Pons (tissue), 1 donor: Measurements from ENCODE around the gene KDELR1.
"Not testable (repeated sequence)": the region's sequence is repeated elsewhere in the genome, so short reads cannot be mapped to it uniquely, and the experiment has no call there.

Source experiments
- DNase-seq: peaks from one replicate; pipeline ENCODE4 v3.0.0-alpha.2; 2016; ENCODE audit warnings: low spot score

The KDELR1 gene

GRCh38 chr19:48397263-48398101, 6.1 kb upstream of the KDELR1 start:
- no peak for DNase-seq

GRCh38 chr19:48396824-48397176, 5.4 kb upstream of the KDELR1 start:
- DNase-seq: no peak

DNA sequence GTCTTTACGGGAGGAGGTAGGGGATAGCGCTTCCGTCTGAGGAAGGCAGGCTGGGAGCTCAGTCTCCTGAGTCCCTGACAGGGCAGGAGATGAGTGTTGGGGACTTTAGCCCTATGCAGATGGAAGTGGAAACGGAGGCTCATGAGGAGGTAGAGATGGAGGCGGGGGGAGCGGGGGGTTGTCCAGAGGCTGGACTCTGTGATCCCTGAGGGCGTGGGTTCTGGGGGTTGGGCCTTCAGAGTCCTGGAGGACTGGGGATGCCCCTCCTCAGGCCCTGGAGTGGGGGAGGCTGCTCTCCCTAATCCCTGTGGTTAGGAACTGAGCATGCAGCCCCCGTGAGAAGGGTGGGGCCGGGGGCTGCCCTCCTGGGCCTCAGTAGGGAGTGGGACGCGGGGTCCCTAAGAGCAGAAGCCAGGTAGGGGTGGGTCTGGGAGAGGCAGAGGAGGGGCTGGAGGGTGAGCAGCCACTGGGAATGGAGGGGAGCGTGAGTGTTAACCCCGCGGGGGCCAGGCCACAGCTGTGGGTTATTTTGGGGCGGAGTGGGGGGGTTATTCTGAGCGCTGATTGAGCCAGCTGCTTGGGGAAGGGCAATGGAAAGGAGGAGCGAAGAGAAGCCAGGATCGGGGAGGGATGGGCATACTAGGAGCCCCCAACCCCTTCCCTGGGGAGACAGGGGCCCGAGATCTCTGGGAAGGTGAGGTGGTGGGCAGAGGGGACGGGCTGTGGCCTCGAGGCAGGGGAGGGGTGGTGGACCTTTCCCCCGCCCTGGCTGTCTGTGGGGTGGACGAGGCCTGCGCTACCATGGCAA, 4.9 kb upstream of the KDELR1 start:
- no peak for DNase-seq

DNA sequence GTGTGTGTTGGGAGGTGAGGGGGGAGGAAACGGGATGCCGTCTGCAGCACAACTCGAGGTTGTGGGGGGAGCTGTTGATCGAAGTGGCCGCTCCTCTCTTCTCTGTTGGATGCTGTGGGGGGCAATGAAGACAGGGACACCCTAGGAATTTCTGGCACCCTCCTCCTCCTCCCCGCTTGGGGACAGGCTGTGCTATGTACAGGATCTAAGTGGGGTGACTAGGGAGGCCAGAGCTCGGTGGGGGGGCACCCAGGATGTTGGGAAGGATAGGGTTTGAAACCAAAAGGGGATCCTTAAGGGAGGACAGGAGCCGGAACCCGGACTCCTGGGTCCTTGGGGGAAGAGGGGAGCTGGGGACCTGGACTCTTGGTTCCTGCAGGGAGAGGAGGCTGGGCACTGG, 4.1 kb upstream of the KDELR1 start:
- DNase-seq: no peak

DNA sequence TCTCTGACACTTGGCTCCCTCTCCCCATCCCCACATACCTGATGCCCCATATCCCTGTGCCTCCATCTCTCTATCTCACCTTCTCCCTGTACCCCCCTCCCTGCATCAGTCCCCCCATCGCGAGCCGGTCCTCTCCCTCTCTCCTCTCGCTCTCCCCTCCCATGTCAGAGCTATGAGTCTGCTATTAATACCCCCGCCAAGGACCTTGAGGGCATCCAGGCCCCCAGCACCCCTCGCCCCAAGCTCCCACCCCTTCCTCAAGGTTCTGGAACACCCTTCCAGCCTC, 3.8 kb upstream of the KDELR1 start:
- no peak for DNase-seq

- no peak for DNase-seq
Measured at GRCh38 chr19:48394331-48395169, 3.2 kb upstream of the KDELR1 start.

DNA sequence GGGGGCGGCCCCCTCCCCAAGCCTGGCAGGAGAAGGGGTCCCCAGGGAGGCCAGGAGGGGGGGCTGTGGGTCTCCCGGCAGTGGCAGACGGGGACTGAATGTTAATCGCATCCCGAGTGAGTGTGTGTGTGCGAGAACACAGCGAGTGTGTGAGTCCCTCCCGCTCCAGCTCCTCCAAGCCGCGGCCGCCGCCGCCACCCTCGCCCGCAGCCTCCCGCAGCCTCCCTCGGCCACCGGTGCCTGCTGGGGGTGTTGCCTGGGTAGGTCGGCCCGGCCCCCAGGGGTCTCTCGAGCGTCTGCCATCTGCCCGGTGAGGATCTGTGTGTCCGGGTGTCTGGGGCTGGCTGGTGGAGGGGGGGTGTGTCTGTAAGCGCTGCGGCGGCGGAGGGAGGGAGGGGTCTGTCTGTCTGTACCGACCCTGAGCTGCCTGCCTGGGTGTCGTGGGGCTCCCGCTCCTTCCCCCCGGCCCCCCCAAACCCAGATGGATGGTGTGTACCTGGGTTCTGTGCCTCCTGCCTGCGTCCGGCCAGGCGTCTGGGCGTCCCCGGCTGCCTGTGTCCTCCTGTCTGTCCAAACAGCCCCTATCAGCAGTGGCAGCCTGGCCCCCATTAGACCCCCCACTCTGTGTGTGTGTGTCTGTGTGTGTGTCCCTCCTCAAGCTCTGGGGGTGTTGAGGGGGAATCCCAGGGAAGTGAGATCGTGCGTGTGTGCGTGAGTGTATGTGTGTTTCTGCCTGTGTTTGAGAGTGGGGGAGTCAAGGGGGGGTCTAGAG, 2.4 kb upstream of the KDELR1 start, which contains the start of gene GRIN2D:
GRIN2D (plus strand) TSS at position 110 of the 772 bp plus-strand sequence. CDS start 4,725 bp downstream, outside the sequence.
- no peak for DNase-seq

DNA sequence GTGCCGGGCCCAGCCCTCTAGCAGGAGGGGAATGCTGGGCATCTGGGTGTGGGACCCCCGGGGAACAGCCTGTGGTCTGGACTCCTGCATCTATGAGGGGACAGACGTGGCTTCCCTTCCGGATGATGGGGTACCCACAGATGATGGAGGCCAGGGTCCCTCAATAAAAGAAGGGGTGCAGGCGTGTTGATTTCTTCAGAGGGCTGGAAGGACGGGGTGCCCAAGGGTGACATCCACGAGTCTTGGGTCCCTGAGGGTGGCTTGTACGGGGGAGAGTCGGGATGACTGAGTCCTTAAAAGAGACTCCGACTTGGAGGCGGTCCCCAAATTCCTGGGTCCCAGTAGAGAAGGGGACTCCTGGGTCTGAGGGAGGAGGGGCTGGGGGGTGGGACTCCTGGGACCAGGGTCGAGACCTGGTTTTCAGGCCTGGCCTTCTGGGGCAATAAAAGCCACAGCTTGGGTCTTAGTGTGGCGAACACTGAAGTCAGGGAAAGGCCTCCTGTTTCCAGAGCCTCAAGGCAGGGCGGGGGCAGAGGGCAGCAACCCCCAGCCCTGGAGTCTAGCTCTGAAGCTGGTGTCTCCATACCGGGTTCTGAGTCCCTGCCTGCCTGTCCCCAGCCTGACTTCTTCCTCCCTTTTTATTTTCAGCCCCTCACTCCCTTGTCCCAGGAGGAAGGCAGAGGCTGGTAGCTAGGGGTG, 1.7 kb upstream of the KDELR1 start:
- no peak for DNase-seq

DNA sequence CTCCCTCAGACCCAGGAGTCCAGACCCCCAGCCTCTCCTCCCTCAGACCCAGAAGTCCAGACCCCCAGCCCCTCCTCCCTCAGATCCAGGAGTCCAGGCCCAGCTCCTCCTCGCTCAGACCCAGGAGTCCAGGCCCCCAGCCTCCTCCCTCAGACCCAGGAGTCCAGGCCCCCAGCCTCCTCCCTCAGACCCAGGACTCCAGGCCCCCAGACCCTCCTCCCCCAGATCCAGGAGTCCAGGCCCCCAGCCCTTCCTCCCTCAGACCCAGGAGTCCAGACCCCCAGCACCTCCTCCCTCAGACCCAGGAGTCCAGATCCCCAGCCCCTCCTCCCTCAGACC, 624 bp upstream of the KDELR1 start:
- DNase-seq: not testable (repeated sequence)

DNA sequence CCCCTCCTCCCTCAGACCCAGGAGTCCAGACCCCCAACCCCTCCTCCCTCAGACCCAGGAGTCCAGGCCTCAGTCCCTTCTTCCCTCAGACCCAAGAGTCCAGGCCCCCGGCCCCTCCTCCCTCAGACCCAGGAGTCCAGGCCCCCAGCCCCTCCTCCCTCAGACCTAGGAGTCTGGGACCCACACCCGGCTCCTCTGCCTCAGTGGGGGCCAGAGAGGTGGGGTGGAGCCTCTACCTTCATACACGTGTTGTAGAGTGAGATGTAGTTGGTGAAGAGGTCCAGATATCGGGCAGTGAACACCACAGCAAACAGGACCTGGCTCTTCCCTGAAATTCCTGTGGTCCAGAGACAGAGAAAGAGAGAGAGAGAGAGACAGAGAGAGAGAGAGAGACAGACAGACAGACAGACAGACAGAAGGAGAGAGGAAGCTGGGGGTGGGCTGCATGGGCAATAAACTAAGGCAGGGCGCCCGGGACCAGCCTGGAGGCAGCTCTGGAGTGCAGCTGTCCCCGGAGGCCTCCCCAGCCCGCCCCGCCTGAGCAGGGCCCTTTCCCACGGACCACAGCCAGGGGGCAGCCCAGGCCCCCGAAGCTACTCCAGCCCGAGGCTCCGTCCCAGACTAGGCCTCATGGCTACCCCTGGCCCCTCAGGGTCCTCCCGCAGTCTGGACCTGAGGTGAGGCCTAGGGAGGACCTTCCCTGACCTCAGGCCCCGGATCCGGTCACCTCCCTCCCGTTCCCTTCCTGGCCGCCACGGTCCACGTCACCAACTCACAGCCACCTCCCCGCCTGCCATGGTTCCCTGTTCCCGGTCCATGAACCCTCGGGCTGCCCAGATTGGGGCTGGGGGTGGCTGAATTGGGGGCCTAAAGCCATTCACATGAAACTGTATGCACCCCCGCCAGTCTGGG, 907 bp downstream of the KDELR1 start:
- DNase-seq: peak; percentile 32

DNA sequence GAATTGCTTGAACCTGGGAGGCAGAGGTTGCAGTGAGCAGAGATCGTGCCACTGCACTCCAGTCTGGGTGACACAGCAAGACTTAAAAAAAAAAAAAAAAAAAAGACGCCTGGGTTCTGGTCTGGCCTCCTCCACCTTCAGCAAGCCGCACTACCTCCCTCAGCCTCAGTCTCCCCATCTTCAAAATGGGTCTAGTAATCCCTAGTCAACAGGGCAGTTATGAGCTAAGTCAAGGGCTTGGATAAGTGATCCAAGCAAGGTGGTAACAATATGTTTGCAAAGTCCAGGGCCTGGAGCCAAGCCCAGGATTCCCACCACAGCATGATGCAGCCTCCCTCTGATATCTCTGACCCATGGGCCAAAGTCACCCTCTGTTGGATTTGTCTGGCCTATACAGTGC, 4.4 kb downstream of the KDELR1 start:
- DNase-seq: no peak

GRCh38 chr19:48385461-48386087, 5.8 kb downstream of the KDELR1 start:
- DNase-seq: no peak

DNA sequence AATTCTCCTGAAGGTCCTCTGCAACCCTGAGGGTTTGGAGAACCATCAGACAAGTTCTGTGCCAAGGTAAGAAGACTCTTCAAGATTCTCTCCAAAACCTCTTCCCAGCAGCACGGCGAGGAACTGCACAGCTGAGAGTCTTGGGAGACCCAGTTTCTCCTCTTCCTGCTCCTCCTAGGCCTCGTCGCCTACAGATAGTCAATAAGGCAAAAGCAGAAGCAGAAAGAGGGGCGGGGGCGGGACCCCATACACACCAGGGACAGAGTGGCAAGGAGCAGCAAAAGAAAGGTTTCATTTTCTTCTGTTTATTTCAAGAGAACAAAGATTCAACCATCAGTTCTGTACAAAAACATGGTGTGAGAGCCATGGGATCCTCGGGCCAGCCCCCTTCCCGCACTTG, 9.1 kb downstream of the KDELR1 start:
- no peak for DNase-seq

DNA sequence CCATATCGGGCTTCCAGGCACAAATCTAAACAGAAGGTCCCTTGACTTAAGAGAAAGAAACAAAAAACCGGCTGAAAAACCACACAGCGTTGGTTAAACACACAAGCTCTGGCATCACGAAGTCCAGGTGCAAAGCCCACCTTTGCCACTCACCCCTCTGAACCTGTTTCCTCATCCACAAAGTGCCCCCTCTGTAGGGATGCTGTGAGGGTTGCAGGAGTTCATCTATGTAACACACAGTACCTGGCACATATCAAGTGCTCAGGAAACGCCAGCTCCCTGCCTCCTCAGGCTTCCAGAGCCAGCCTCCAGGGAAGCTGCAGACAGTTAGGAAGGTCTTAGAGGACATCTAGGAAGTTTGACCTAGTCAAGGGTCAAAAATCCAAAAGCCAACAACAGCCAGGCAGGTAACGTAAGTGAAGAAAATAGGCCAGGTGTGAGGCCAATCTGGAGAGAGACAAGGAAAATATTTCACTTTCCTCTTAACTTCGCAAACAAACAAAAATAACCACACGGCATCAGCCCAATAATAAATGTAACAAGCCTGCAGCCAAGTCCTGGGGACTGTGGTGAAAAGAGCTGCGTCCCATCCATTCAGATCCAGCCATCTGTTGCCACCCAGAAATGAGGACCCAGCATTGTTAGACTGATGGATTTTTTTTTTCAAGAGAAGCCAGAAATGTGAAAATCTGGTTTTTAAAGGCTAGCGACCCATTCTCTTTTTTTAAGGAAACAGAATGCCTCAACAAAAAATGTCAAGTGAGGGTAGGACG, 10.0 kb downstream of the KDELR1 start:
- DNase-seq: no peak

GRCh38 chr19:48379058-48379457, 12.3 kb downstream of the KDELR1 start:
- no peak for DNase-seq

- DNase-seq: no peak
Measured at GRCh38 chr19:48378194-48378570, 13.2 kb downstream of the KDELR1 start.

GRCh38 chr19:48373567-48373966, 17.8 kb downstream of the KDELR1 start:
- DNase-seq: no peak

- DNase-seq: no peak
Measured at GRCh38 chr19:48372904-48373303, 18.4 kb downstream of the KDELR1 start.

GRCh38 chr19:48371771-48372170, 19.6 kb downstream of the KDELR1 start:
- DNase-seq: not testable (repeated sequence)
